ENCODE measurements around the gene TMEM212.

DNA sequence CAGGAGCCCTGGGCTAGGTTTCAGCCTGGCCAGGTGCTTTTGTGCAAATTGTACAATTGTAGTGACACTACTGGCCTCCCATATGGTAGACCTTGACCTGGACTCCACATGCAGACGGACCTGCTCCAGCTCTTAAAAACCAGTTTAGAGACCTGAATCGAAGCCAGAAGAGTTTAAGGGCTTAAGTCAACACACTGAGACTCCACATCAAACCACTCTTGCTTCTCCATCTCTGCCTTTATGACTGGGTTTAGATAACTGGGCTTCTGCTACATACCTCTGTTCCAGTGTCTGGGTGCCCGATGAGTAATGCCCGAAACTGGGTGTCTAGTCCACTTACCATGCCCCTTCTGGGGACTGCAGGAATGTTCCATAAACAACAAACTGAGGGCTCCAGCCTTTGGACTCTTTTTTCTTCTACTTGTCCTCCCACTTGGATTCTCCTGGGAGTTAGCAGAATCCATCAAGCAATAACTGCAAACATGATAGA is 32.8 kb downstream of the TMEM212 start:
- TF ChIP-seq HOXB13 (CRISPR knock-in tag; IDR thresholded peaks at IDR 0.05; ENCODE audit: low read depth), result no peak
- TF ChIP-seq, protein P1, sequence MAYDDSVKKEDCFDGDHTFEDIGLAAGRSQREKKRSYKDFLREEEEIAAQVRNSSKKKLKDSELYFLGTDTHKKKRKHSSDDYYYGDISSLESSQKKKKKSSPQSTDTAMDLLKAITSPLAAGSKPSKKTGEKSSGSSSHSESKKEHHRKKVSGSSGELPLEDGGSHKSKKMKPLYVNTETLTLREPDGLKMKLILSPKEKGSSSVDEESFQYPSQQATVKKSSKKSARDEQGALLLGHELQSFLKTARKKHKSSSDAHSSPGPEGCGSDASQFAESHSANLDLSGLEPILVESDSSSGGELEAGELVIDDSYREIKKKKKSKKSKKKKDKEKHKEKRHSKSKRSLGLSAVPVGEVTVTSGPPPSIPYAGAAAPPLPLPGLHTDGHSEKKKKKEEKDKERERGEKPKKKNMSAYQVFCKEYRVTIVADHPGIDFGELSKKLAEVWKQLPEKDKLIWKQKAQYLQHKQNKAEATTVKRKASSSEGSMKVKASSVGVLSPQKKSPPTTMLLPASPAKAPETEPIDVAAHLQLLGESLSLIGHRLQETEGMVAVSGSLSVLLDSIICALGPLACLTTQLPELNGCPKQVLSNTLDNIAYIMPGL (CRISPR knock-in tag; IDR thresholded peaks at IDR 0.05; ENCODE audit: borderline replicate concordance), result no peak
- TF ChIP-seq, protein P2, sequence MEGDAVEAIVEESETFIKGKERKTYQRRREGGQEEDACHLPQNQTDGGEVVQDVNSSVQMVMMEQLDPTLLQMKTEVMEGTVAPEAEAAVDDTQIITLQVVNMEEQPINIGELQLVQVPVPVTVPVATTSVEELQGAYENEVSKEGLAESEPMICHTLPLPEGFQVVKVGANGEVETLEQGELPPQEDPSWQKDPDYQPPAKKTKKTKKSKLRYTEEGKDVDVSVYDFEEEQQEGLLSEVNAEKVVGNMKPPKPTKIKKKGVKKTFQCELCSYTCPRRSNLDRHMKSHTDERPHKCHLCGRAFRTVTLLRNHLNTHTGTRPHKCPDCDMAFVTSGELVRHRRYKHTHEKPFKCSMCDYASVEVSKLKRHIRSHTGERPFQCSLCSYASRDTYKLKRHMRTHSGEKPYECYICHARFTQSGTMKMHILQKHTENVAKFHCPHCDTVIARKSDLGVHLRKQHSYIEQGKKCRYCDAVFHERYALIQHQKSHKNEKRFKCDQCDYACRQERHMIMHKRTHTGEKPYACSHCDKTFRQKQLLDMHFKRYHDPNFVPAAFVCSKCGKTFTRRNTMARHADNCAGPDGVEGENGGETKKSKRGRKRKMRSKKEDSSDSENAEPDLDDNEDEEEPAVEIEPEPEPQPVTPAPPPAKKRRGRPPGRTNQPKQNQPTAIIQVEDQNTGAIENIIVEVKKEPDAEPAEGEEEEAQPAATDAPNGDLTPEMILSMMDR (IDR thresholded peaks at IDR 0.05), result no peak
- TF ChIP-seq, protein P3, sequence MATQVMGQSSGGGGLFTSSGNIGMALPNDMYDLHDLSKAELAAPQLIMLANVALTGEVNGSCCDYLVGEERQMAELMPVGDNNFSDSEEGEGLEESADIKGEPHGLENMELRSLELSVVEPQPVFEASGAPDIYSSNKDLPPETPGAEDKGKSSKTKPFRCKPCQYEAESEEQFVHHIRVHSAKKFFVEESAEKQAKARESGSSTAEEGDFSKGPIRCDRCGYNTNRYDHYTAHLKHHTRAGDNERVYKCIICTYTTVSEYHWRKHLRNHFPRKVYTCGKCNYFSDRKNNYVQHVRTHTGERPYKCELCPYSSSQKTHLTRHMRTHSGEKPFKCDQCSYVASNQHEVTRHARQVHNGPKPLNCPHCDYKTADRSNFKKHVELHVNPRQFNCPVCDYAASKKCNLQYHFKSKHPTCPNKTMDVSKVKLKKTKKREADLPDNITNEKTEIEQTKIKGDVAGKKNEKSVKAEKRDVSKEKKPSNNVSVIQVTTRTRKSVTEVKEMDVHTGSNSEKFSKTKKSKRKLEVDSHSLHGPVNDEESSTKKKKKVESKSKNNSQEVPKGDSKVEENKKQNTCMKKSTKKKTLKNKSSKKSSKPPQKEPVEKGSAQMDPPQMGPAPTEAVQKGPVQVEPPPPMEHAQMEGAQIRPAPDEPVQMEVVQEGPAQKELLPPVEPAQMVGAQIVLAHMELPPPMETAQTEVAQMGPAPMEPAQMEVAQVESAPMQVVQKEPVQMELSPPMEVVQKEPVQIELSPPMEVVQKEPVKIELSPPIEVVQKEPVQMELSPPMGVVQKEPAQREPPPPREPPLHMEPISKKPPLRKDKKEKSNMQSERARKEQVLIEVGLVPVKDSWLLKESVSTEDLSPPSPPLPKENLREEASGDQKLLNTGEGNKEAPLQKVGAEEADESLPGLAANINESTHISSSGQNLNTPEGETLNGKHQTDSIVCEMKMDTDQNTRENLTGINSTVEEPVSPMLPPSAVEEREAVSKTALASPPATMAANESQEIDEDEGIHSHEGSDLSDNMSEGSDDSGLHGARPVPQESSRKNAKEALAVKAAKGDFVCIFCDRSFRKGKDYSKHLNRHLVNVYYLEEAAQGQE (IDR thresholded peaks at IDR 0.05), result no peak
- TF ChIP-seq POLR2A (IDR thresholded peaks at IDR 0.05; ENCODE audit: low read length), result no peak
- no peak for TF ChIP-seq RAD21 (conservative IDR thresholded peaks at IDR 0.05 in 1 of 2, IDR thresholded peaks at IDR 0.05 in 1 of 2)
- TF ChIP-seq NFE2L2 (conservative IDR thresholded peaks at IDR 0.05; ENCODE audit: low read length), result no peak
- TF ChIP-seq JUN (IDR thresholded peaks at IDR 0.05), result no peak
- no peak for TF ChIP-seq MAZ (IDR thresholded peaks at IDR 0.05; ENCODE audit: borderline replicate concordance, low read depth, low read length)
- TF ChIP-seq EP300 (IDR thresholded peaks at IDR 0.05), result no peak

Measured in A549 (cell line).